ENCODE results near the gene TGFB2.

TGFB2 gene

GRCh38 chr1:218390618-218391017 is 45.5 kb downstream of the TGFB2 start:
- no peak for DNase-seq (ENCODE audit: low spot score)

GRCh38 chr1:218392780-218393179 is 47.6 kb downstream of the TGFB2 start:
- no peak for DNase-seq (ENCODE audit: low spot score)

- DNase-seq (ENCODE audit: low spot score) = no peak
These were observed 49.3 kb downstream of the TGFB2 start for GRCh38 chr1:218394416-218394815.

- no peak for DNase-seq (ENCODE audit: low spot score)
These were observed 49.9 kb downstream of the TGFB2 start for GRCh38 chr1:218394989-218395388.

- no peak for DNase-seq (ENCODE audit: low spot score)
These were observed 50.8 kb downstream of the TGFB2 start for GRCh38 chr1:218395916-218396315.

GRCh38 chr1:218397752-218398339 is 52.7 kb downstream of the TGFB2 start:
- no peak for DNase-seq (ENCODE audit: low spot score)

GRCh38 chr1:218400624-218401023 is 55.5 kb downstream of the TGFB2 start:
- no peak for DNase-seq (ENCODE audit: low spot score)

- DNase-seq (ENCODE audit: low spot score) = no peak
These were observed 56.4 kb downstream of the TGFB2 start for GRCh38 chr1:218401441-218401997.

- DNase-seq (ENCODE audit: low spot score) = no peak
These were observed 57.1 kb downstream of the TGFB2 start for GRCh38 chr1:218401998-218402785.

- no peak for DNase-seq (ENCODE audit: low spot score)
These were observed 57.6 kb downstream of the TGFB2 start for GRCh38 chr1:218402786-218403120.

- DNase-seq (ENCODE audit: low spot score) = no peak
These were observed 58.2 kb downstream of the TGFB2 start for GRCh38 chr1:218403300-218403699.

- DNase-seq (ENCODE audit: low spot score) = no peak
These were observed 62.5 kb downstream of the TGFB2 start for GRCh38 chr1:218407630-218408029.

GRCh38 chr1:218408135-218408534 is 63.0 kb downstream of the TGFB2 start:
- no peak for DNase-seq (ENCODE audit: low spot score)

GRCh38 chr1:218408942-218409341 is 63.8 kb downstream of the TGFB2 start:
- DNase-seq (ENCODE audit: low spot score) = no peak

- no peak for DNase-seq (ENCODE audit: low spot score)
These were observed 64.9 kb downstream of the TGFB2 start for GRCh38 chr1:218409946-218410510.

- no peak for DNase-seq (ENCODE audit: low spot score)
These were observed 66.0 kb downstream of the TGFB2 start for GRCh38 chr1:218411101-218411500.

GRCh38 chr1:218412171-218412570 is 67.0 kb downstream of the TGFB2 start:
- DNase-seq (ENCODE audit: low spot score) = no peak

- DNase-seq (ENCODE audit: low spot score) = no peak
These were observed 68.0 kb downstream of the TGFB2 start for GRCh38 chr1:218413179-218413578.

- DNase-seq (ENCODE audit: low spot score) = no peak
These were observed 69.1 kb downstream of the TGFB2 start for GRCh38 chr1:218414060-218414728.

- DNase-seq (ENCODE audit: low spot score) = no peak
These were observed 70.6 kb downstream of the TGFB2 start for GRCh38 chr1:218415726-218416125.

- DNase-seq (ENCODE audit: low spot score) = no peak
These were observed 76.4 kb downstream of the TGFB2 start for GRCh38 chr1:218421531-218421930.

- no peak for DNase-seq (ENCODE audit: low spot score)
These were observed 79.4 kb downstream of the TGFB2 start for GRCh38 chr1:218424502-218424901.
